ENCODE measurements around the gene KIAA0232. TPM values are rescaled to one million over a fixed set of nuclear protein-coding genes. Genes with fewer than 3 reads are reported as not detected.

Gene KIAA0232
- total RNA-seq, 6 experiments from 2014 or later = 12.0 to 23.8 (median 16.5) TPM

DNA sequence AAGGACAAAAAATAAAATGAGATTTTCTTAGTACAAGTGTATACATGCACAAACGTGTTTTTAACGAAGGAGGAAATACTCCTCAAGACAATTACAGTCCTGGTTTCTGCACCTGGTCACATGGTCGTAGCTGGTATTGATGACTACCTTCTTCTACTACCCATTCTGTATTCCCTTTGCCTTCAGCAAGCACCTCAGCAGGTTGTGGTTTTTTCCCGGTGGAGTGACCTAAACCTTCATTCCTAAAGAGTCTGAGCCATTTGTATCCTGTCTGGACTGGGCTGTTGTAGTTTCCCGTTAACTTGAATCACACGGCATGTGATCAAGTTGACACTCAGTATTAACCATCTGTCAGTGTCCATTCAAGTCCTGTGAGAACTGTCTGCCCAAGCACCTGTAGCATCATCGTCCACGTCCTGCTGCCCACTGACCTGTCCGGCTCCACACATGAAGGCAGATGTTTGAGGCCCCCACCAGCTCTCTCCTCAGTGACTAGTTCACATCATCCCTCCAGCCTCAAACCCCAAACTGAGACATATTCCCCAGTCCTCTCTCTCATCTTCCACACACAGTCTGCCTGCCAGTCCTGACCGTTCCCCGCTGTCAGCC, 96.0 kb downstream of the KIAA0232 start:
- WGBS (ENCODE audit: insufficient coverage, low coverage, low lambda C conversion rate, missing lambda C conversion rate) = 86% methylated on average over 8 of the region's 11 CpGs
- no peak for DNase-seq
- H3K4me1 ChIP-seq = no peaks in the 10 kb centered on the region
- no peak overlapping the region for H3K4me3 ChIP-seq
- no peak overlapping the region for H3K27ac ChIP-seq
- intact Hi-C loops (cut with DNase I) = loop anchor here in 1 of 2 donors (5.0 kb wide), 1 partner anchor 156 kb away; no protein-coding TSS in a partner anchor
- no peak for ATAC-seq
- peaks cover 0 to 87% (median 26%) of the 10 kb centered on the region in 4 donors for H3K36me3 ChIP-seq
- no peaks in the 10 kb centered on the region for H3K9me3 ChIP-seq
- no peaks in the 10 kb centered on the region for H3K27me3 ChIP-seq
- TF ChIP-seq, protein P1, sequence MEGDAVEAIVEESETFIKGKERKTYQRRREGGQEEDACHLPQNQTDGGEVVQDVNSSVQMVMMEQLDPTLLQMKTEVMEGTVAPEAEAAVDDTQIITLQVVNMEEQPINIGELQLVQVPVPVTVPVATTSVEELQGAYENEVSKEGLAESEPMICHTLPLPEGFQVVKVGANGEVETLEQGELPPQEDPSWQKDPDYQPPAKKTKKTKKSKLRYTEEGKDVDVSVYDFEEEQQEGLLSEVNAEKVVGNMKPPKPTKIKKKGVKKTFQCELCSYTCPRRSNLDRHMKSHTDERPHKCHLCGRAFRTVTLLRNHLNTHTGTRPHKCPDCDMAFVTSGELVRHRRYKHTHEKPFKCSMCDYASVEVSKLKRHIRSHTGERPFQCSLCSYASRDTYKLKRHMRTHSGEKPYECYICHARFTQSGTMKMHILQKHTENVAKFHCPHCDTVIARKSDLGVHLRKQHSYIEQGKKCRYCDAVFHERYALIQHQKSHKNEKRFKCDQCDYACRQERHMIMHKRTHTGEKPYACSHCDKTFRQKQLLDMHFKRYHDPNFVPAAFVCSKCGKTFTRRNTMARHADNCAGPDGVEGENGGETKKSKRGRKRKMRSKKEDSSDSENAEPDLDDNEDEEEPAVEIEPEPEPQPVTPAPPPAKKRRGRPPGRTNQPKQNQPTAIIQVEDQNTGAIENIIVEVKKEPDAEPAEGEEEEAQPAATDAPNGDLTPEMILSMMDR (IDR thresholded peaks at IDR 0.05) = no peak
- no peak for TF ChIP-seq POLR2A (IDR thresholded peaks at IDR 0.05)

DNA sequence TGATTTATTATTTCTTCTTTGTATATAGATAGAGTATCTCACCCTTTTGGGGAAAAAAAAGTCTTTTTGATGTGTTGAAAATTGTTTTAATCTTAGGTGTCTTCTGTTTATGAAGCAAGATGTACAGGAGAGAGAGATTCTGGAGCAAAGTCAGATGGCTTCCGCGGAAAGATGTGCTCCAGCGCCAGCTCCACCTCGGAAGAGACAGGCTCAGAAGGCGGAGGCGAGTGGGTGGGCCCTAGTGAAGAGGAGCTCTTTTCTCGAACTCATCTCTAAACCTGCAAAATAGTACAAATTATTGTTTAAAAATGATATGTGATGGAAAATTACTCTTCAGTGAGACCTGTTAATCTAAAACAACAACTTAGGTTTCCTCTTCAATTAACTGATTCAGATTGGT, 98.2 kb downstream of the KIAA0232 start:
- H3K36me3 ChIP-seq = peaks cover 0 to 72% (median 19%) of the 10 kb centered on the region in 4 donors
- H3K27me3 ChIP-seq = no peaks in the 10 kb centered on the region
- no peak overlapping the region for H3K4me3 ChIP-seq
- no peaks in the 10 kb centered on the region for H3K9me3 ChIP-seq
- H3K27ac ChIP-seq = no peak overlapping the region
- TF ChIP-seq, protein P1 (IDR thresholded peaks at IDR 0.05) = no peak
- TF ChIP-seq POLR2A (IDR thresholded peaks at IDR 0.05) = no peak
- intact Hi-C loops (cut with DNase I) = no loop called here
- ATAC-seq = no peak
- WGBS (ENCODE audit: insufficient coverage, low coverage, low lambda C conversion rate, missing lambda C conversion rate) = 89% methylated on average over 7 of the region's 7 CpGs
- DNase-seq = no peak
- peaks cover 0 to 5% (median 2%) of the 10 kb centered on the region in 4 donors for H3K4me1 ChIP-seq

DNA sequence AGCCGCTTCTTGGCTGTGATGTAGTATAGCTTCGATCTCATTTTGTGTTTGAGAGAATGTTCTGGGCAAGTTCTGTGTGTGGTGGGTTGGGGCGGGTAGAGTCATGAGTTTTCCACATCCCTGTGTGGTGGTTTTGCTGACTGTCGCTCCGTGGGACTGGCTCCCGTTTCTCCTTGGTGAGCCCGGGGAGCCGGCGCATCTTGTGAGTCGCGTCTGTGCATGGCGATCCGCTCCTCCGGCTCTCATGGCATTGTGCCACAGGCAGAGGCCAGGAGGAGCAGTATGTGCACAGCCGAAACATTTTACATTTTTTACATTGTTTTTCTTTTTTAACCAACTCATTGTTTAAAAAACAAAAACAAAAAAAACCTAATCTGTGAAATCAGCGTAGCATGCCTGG, 99.4 kb downstream of the KIAA0232 start:
- H3K27me3 ChIP-seq = no peaks in the 10 kb centered on the region
- intact Hi-C loops (cut with DNase I) = no loop called here
- DNase-seq (no peak), ATAC-seq (no peak)
- no peak overlapping the region for H3K4me3 ChIP-seq
- H3K9me3 ChIP-seq = no peaks in the 10 kb centered on the region
- peaks cover 0 to 15% (median 4%) of the 10 kb centered on the region in 4 donors for H3K4me1 ChIP-seq
- 87% methylated on average over 8 of the region's 16 CpGs for WGBS (ENCODE audit: insufficient coverage, low coverage, low lambda C conversion rate, missing lambda C conversion rate)
- H3K27ac ChIP-seq = no peak overlapping the region
- H3K36me3 ChIP-seq = peaks cover 0 to 60% (median 15%) of the 10 kb centered on the region in 4 donors
- TF ChIP-seq, protein P1 (IDR thresholded peaks at IDR 0.05) = no peak
- no peak for TF ChIP-seq POLR2A (IDR thresholded peaks at IDR 0.05)

DNA sequence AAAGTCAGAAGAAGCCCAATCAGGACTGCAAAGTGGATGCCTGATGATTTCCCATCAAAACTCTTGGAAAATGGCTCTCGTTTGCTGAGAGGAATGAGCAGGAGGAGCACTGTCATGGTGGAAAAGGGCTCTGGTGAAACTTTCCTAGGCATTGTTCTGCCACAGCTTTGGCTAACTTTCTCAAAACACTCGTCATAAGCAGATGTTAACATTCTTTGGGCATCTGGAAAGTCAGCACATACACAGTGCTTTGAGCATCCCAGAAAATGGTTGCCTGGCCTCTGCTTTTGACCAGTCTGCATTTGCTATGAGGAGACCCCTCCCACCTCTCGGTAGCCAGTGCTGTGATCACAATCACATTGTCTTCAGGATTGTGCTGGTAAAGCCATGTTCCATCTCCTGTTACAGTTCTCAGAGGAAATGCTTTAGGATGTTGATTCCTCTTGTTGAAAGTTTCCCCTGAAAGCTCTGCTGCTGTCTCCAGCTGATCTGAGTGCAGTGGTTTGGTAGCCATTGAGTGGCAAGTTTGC, 101.9 kb downstream of the KIAA0232 start:
- no peaks in the 10 kb centered on the region for H3K27me3 ChIP-seq
- no peak overlapping the region for H3K4me3 ChIP-seq
- ATAC-seq (no peak), DNase-seq (no peak)
- no peaks in the 10 kb centered on the region for H3K9me3 ChIP-seq
- TF ChIP-seq POLR2A (IDR thresholded peaks at IDR 0.05) = no peak
- TF ChIP-seq, protein P1 (IDR thresholded peaks at IDR 0.05) = no peak
- H3K27ac ChIP-seq = no peak overlapping the region
- WGBS (ENCODE audit: insufficient coverage, low coverage, low lambda C conversion rate, missing lambda C conversion rate) = 96% methylated on average over 3 of the region's 3 CpGs
- H3K4me1 ChIP-seq = peaks cover 0 to 15% (median 5%) of the 10 kb centered on the region in 4 donors
- intact Hi-C loops (cut with DNase I) = no loop called here
- peaks cover 0 to 35% (median 5%) of the 10 kb centered on the region in 4 donors for H3K36me3 ChIP-seq

Data from right lobe of liver (tissue), 6 donors.